HUES6 (cell line): ENCODE measurements around the gene TTC7B.

Experiments
- H3K27ac ChIP-seq: 2 replicates; pipeline ENCODE4 v1.7.0; 2013; ENCODE audit warnings: low read depth, mild to moderate bottlenecking, low read length, inconsistent platforms
- H3K27me3 ChIP-seq: 2 replicates; pipeline ENCODE4 v1.6.1; 2013; ENCODE audit warnings: low read length; ENCODE audit not compliant: control insufficient read depth, insufficient read depth
- H3K36me3 ChIP-seq: 2 replicates; pipeline ENCODE4 v1.6.1; 2013; ENCODE audit warnings: low read length; ENCODE audit not compliant: control insufficient read depth, insufficient read depth
- H3K4me1 ChIP-seq: 2 replicates; pipeline ENCODE4 v1.6.1; 2013; ENCODE audit warnings: low read length; ENCODE audit not compliant: control insufficient read depth, insufficient read depth
- H3K4me3 ChIP-seq: 2 replicates; pipeline ENCODE4 v1.5.1; 2013; ENCODE audit warnings: low read depth, low read length
- H3K9ac ChIP-seq: one replicate; pipeline ENCODE4 v1.6.1; 2013; ENCODE audit warnings: mild to moderate bottlenecking, low read length
- H3K9me3 ChIP-seq: 2 replicates; pipeline ENCODE4 v1.6.1; 2013; ENCODE audit warnings: low read depth, low read length; ENCODE audit not compliant: control insufficient read depth, insufficient read depth

TTC7B gene

DNA sequence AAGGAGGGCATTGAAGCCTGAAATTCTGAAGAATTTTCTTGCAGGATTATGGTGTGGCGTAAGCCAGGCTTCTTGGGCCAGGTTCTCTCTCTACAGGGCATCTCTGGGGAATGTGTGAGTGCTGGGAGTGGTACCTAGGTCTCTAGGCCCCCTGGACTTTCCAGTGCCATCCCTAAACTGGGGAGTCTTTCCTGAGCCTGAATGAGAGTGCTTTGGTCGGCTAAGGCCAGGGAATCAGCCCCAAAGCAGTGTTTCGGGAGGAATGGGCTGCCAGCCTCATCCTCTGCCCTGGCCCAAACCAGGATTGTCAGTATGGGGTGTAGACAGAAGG, 325.5 kb downstream of the TTC7B start:
- no peaks in the 10 kb centered on the region for H3K36me3 ChIP-seq
- peaks cover 7% of the 10 kb centered on the region for H3K4me1 ChIP-seq
- no peak overlapping the region for H3K9ac ChIP-seq
- no peak overlapping the region for H3K27ac ChIP-seq
- no peak overlapping the region for H3K4me3 ChIP-seq
- no peaks in the 10 kb centered on the region for H3K27me3 ChIP-seq
- 0 out of 2 replicates have a peak, but pooled peaks cover 2% of the 10 kb centered on the region for H3K9me3 ChIP-seq

DNA sequence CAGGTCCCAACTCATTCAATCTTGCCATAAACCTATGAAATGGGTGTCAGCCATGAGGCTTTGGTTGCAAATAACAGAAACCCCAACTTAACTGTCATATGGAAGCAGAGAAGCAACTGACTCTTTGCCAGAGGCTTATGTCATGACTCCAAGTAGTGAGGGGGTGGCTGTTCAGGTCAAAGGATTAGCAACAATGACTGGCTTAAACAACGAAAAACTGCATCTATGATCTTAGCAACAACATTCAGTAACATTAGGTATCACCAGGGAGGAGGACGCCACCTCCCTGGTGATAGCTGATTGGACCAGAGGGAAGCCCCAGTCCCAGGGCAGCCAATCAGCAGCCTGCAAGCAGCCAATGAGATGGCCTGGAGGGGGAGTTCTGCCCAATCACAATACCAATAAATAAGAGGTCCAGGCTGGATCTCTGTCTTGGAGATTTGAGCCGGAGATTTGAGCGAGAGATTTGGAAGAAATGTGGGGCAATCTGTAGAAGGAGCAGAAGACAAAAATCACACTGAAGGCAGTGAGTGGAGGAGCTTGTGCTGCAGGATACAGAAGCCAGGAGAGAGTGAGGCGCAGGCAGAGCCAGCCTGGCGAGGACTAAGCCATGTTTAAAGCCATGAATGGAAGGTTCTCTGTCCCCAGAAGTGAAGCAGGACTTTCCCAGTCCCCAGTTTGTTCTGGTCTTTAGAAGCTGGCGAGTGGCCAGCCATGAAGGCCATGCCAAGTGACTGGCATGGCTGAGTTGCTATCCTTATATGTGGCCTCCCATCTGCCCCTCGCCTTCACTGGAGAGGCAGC, 326.1 kb downstream of the TTC7B start:
- H3K9me3 ChIP-seq, result 0 out of 2 replicates have a peak, but pooled peaks cover 2% of the 10 kb centered on the region
- no peak overlapping the region for H3K4me3 ChIP-seq
- peaks cover 7% of the 10 kb centered on the region for H3K4me1 ChIP-seq
- H3K27me3 ChIP-seq, result no peaks in the 10 kb centered on the region
- H3K9ac ChIP-seq, result no peak overlapping the region
- no peaks in the 10 kb centered on the region for H3K36me3 ChIP-seq
- no peak overlapping the region for H3K27ac ChIP-seq

DNA sequence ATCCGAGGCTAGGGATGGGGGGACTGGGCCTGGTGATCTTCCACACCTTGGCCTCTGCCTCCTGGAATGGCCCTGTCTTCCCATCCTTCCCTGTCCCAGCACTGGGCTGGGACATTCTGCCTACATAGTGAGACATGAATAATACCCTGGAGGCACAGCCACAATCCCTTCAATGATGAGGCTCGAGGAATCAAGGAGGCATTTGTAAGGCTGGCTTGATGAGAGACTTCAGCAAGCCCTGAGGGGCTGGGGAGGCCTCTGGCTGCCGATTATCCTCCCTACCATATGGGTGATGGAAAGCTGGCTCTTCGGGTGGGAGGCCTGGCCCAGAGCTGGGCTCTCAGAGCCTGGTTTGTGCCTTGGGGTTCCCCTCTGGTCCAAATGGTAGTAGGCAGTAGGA, 326.9 kb downstream of the TTC7B start:
- H3K4me3 ChIP-seq, result no peak overlapping the region
- no peaks in the 10 kb centered on the region for H3K36me3 ChIP-seq
- 0 out of 2 replicates have a peak, but pooled peaks cover 2% of the 10 kb centered on the region for H3K9me3 ChIP-seq
- no peaks in the 10 kb centered on the region for H3K27me3 ChIP-seq
- no peak overlapping the region for H3K9ac ChIP-seq
- H3K4me1 ChIP-seq, result peaks cover 7% of the 10 kb centered on the region
- H3K27ac ChIP-seq, result no peak overlapping the region

DNA sequence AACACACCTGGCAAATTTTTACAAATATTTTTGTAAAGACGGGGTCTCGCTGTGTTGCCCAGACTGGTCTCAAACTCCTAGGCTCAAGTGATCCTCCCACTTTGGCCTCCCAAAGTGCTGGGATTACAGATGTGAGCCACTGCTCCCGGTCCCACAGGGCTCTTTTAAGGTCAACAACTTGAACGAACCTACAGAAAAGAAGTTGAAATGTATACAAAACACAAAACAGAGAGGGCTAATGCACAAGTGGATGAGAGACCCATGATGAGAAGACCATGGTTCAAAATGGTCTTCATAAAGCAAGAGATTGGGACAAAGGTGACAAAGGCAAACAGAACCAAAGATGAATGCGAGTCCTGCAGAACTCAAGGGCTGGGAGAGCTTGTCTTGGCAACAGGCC, 328.0 kb downstream of the TTC7B start:
- peaks cover 7% of the 10 kb centered on the region for H3K4me1 ChIP-seq
- no peak overlapping the region for H3K9ac ChIP-seq
- H3K27me3 ChIP-seq, result no peaks in the 10 kb centered on the region
- H3K4me3 ChIP-seq, result no peak overlapping the region
- no peaks in the 10 kb centered on the region for H3K36me3 ChIP-seq
- 0 out of 2 replicates have a peak, but pooled peaks cover 2% of the 10 kb centered on the region for H3K9me3 ChIP-seq
- H3K27ac ChIP-seq, result no peak overlapping the region

DNA sequence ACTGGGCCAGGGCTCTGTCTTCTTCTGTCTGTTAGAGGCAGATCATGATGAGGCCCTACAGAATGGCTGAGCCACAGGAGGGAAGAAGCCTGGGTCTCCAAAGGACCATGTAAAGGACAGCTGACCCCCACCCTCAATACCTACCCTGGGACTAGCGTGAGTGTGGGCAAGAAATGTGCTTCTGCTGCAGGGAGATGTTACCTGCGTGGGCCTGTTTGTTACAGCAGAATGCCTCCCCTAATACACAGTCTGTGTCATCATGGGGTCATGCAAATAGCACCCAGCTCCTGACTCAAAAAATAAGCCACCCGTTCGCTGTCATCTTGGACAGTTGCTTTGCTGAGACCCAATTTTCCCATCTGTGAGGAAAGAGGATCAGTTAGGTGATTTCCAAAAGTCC, 328.8 kb downstream of the TTC7B start:
- 0 out of 2 replicates have a peak, but pooled peaks cover 2% of the 10 kb centered on the region for H3K9me3 ChIP-seq
- H3K4me1 ChIP-seq, result peaks cover 7% of the 10 kb centered on the region
- H3K36me3 ChIP-seq, result no peaks in the 10 kb centered on the region
- no peak overlapping the region for H3K4me3 ChIP-seq
- no peaks in the 10 kb centered on the region for H3K27me3 ChIP-seq
- no peak overlapping the region for H3K9ac ChIP-seq
- no peak overlapping the region for H3K27ac ChIP-seq

DNA sequence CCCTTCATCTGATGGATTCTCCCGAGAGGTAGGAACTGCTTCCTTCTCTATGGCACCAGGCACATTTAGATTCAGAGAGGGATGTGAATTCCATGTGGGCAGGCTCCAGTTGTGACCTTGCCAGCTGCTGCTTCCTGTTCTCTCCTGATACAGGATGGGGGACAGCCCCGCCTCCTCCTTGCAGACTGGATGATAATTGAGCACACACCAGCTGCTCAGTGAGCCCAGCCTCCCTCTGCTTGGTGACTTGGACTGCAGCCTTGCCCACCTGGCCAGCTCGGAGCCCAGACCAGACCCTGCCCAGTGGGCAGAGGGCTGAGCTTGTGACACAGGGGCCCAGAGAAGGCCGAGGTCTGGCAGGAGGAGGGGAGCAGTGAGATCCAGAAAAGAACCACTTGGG, 329.2 kb downstream of the TTC7B start:
- Histone ChIP-seq H3K9me3 (0 out of 2 replicates have a peak, but pooled peaks cover 2% of the 10 kb centered on the region), H3K27me3 (no peaks in the 10 kb centered on the region), H3K4me1 (peaks cover 5% of the 10 kb centered on the region), H3K27ac (no peak overlapping the region), H3K36me3 (no peaks in the 10 kb centered on the region), H3K4me3 (no peak overlapping the region), H3K9ac (no peak overlapping the region)

DNA sequence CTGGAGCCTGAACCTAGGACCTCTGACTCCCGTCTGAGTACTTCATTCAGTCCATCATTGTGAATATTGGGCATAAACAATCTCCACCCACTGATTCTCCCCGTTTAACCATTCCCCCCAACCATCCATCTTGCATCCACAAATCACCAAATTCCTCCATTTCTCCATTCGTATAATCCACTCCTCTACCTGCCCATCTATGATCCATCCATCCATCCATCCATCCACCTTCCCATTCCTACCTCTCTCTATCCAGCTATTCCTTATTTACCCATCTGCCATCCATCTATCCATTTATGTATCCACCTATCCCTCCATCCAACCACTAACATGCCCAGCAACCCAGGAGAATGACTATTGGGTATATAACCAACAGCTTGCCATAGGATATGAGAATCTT, 331.9 kb downstream of the TTC7B start:
- Histone ChIP-seq H3K9me3 (peaks cover 2% of the 10 kb centered on the region; the same call in 1 of the 2 replicates), H3K27ac (no peak overlapping the region), H3K4me3 (no peak overlapping the region), H3K36me3 (no peaks in the 10 kb centered on the region), H3K4me1 (no peaks in the 10 kb centered on the region), H3K27me3 (no peaks in the 10 kb centered on the region), H3K9ac (no peak overlapping the region)

DNA sequence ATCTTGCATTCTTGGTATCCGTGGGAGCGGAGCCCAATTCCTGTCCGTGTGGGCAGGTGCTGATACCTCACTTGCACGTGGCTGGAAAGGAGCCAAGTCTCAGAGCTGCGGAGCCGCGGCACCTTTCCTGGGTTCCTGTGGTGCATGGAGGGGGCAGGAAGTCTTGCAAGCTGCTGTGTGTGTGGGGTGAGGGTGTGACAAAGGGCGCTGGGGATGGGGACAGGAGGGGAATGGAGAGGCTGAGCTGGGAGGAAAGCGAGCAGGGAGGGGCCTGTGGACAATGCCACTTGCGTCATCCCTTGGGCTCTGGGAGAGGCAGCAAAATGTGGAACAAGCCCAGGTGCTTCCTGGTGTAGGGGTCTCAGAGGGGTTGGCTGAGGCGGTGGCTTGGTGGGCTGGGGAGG, 332.7 kb downstream of the TTC7B start:
- Histone ChIP-seq H3K4me3 (no peak overlapping the region), H3K4me1 (no peaks in the 10 kb centered on the region), H3K27me3 (no peaks in the 10 kb centered on the region), H3K9me3 (peaks cover 2% of the 10 kb centered on the region; the same call in 1 of the 2 replicates), H3K36me3 (no peaks in the 10 kb centered on the region), H3K27ac (no peak overlapping the region), H3K9ac (no peak overlapping the region)

DNA sequence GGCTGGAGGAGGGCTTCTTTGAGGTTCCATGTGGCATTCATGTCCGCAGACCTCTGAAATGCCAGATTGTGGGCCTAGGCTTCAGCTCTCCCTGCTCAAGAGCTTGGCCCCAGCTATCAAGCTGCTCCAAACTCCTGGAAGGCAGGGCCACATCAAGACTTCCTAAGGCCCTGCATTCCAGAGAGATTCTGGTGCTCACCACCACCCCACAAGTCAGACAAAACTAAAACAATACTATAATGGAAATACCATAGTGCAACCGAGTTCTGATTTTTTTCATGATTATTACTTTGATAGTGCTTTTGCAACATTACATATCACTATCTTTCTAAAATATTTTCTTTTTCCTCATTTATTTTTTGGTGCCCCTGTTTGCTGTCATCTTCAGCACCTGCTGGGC, 333.1 kb downstream of the TTC7B start:
- Histone ChIP-seq H3K4me3 (no peak overlapping the region), H3K9ac (no peak overlapping the region), H3K36me3 (no peaks in the 10 kb centered on the region), H3K4me1 (no peaks in the 10 kb centered on the region), H3K27ac (no peak overlapping the region), H3K27me3 (no peaks in the 10 kb centered on the region), H3K9me3 (peaks cover 2% of the 10 kb centered on the region; the same call in 1 of the 2 replicates)

DNA sequence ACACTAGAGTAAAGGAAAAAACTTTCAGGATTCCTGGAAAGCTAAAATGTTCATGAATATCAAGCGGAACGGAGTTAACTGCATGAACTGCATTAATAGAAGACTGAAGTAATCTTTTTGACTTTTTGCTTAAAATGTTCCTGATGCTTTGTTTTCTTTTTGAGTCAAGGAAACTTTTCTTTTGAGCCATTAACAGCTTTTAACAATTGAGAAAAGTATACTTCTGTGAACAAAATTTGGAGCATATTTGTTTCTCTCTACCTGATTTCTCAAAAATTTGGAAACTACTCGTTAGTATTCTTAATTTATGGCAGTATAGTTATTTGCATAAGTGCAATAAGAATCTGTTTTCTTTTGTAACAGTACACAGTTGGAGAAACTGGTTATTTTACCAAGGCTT, 340.9 kb downstream of the TTC7B start:
- no peak overlapping the region for H3K9ac ChIP-seq
- no peaks in the 10 kb centered on the region for H3K36me3 ChIP-seq
- H3K4me3 ChIP-seq, result no peak overlapping the region
- H3K27ac ChIP-seq, result no peak overlapping the region
- no peaks in the 10 kb centered on the region for H3K4me1 ChIP-seq
- no peaks in the 10 kb centered on the region for H3K27me3 ChIP-seq
- H3K9me3 ChIP-seq, result peaks cover 44% of the 10 kb centered on the region
